IPS-18a (cell line): Measurements from ENCODE around the gene COX6A1.

Experiments
- H3K27ac ChIP-seq: one replicate; pipeline ENCODE4 v1.5.1; 2013; ENCODE audit warnings: low read length
- H3K27me3 ChIP-seq: one replicate; pipeline ENCODE4 v1.6.1; 2013; ENCODE audit warnings: mild to moderate bottlenecking, low read length; ENCODE audit not compliant: control insufficient read depth, insufficient read depth
- H3K36me3 ChIP-seq: one replicate; pipeline ENCODE4 v1.6.1; 2013; ENCODE audit warnings: low read depth, low read length; ENCODE audit not compliant: control insufficient read depth
- H3K4me1 ChIP-seq: one replicate; pipeline ENCODE4 v1.6.1; 2013; ENCODE audit warnings: low read depth, low read length; ENCODE audit not compliant: control insufficient read depth
- H3K4me3 ChIP-seq: one replicate; pipeline ENCODE4 v1.5.1; 2013; ENCODE audit warnings: low read length
- H3K9ac ChIP-seq: one replicate; pipeline ENCODE4 v1.6.1; 2013; ENCODE audit warnings: mild to moderate bottlenecking, low read length, moderate library complexity
- H3K9me3 ChIP-seq: one replicate; pipeline ENCODE4 v1.6.1; 2013; ENCODE audit warnings: low read depth, low read length; ENCODE audit not compliant: control insufficient read depth

The COX6A1 gene

DNA sequence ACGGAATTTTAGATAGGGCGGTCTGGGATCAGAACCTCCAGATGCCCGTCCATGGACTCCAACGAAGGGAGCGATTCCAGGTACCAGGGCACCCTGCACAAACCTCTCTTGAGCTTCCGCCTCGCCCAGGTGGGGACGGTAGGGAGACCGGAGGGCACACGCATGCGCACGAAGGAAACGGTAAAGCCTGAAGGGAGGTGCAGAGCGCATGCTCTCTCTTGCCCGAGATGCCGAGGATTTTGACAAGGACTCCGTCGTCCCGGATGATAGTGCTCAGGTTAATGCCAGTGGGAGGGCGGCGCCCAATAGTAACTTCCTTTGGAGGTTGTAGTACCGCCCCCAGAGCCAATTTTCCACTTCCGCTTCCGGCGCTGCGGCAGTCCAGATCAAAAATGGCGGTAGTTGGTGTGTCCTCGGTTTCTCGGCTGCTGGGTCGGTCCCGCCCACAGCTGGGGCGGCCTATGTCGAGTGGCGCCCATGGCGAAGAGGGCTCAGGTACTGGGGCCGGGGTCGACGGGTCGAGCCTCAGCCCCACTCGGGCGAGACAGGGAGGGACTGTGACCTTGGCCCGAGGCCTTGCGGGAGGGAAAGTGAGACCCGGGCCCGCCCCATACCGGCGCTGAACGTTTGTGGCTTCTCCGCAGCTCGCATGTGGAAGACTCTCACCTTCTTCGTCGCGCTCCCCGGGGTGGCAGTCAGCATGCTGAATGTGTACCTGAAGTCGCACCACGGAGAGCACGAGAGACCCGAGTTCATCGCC lies at the start of gene COX6A1:
Gene COX6A1 (plus strand): TSS at position 379 of the 760 bp plus-strand sequence. CDS start 14 bp downstream, at position 393.
- peak within 1 kb of the TSS; percentile 89 for H3K4me3 ChIP-seq
- peak within 1 kb of the TSS; percentile 69 for H3K9ac ChIP-seq
- H3K27ac ChIP-seq = peak within 1 kb of the TSS; percentile 13
- H3K9me3 ChIP-seq = no peaks in the 10 kb centered on the region
- H3K27me3 ChIP-seq = no peaks in the 10 kb centered on the region
- peaks cover 17% of the 10 kb centered on the region for H3K36me3 ChIP-seq
- H3K4me1 ChIP-seq = peaks cover 3% of the 10 kb centered on the region

- peak overlapping the region; percentile 81 for H3K27ac ChIP-seq
- no peaks in the 10 kb centered on the region for H3K36me3 ChIP-seq
- H3K9me3 ChIP-seq = no peaks in the 10 kb centered on the region
- peak overlapping the region; percentile 45 for H3K4me3 ChIP-seq
- H3K27me3 ChIP-seq = no peaks in the 10 kb centered on the region
- peaks cover 12% of the 10 kb centered on the region for H3K4me1 ChIP-seq
- H3K9ac ChIP-seq = peak overlapping the region; percentile 54
These were observed 49.0 kb upstream of the COX6A1 start for GRCh38 chr12:120388691-120389481.

DNA sequence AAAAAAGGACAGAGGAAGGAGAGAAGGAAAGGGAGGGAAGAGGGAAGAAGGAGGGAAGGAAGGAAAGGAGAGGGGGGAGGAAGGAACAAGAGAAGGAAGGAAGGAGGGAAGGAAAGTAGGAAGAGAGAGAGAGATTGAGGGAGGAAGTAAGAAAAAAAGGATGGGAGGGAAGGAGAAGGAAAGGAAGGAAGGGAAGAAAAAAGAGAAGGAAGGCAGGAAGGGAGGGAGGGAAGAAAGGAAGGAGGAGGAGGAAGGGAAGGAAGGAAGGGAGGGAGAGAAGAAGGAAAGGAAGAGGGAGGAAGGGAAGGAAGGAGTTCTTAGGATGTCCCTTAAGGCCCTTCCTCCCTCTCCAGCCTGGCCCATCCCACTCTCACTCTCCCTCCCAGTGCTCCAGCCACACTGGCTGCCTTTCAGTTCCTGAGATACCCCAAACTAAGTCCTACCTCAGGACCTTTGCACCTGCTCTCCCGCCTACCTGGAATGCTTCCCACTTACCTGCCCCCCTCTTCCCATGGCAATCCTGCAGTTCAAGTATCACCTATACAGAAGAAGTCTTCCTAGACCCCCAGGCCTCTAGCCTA lies 47.3 kb upstream of the COX6A1 start:
- Histone ChIP-seq H3K27ac (no peak overlapping the region), H3K9me3 (no peaks in the 10 kb centered on the region), H3K4me1 (peaks cover 16% of the 10 kb centered on the region), H3K9ac (no peak overlapping the region), H3K4me3 (no peak overlapping the region), H3K27me3 (no peaks in the 10 kb centered on the region), H3K36me3 (no peaks in the 10 kb centered on the region)

DNA sequence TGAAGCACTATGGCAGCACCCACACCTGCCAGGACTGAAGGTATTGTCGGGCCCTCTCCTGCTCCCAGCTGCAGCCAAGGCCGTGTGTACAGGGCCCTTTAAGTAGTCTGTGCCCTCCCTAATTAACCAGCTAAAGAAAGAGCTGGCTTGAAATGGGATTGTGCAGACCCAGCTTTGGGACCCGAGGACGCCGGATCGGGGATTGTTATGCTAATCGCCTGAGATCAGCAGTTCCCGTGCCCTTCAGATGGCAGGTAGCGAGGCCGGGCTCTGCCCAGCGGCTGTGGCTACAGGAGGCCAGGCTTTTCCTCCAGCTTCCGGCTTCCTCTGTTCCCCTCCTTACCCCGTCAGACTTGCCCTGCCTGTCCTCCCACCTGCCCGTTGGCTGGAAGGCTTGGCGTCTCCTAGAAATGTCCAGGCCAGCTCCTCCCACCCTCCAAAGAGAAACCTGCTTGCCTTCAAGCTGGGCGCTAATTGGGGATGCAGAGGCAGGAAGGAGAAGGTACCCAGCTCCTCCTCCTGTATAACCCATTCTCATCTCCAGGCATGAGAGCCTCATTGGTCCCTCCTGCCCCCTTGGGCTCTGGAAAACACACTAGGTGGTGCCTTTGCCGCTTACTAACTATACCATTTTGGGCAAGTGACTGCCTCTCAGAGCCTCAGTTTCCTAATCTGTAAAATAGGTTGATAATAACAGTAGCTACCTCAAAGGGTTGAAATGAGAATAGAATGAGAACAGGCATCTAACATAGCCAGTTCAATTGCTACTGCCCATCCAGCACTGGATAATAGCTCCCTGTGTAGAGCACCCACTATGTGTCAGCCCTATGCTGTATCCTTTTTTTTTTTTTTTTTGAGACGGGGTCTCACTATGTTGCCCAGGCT lies 43.2 kb upstream of the COX6A1 start:
- no peak overlapping the region for H3K9ac ChIP-seq
- no peaks in the 10 kb centered on the region for H3K27me3 ChIP-seq
- peaks cover 8% of the 10 kb centered on the region for H3K4me1 ChIP-seq
- no peak overlapping the region for H3K4me3 ChIP-seq
- H3K36me3 ChIP-seq = no peaks in the 10 kb centered on the region
- H3K27ac ChIP-seq = no peak overlapping the region
- no peaks in the 10 kb centered on the region for H3K9me3 ChIP-seq

DNA sequence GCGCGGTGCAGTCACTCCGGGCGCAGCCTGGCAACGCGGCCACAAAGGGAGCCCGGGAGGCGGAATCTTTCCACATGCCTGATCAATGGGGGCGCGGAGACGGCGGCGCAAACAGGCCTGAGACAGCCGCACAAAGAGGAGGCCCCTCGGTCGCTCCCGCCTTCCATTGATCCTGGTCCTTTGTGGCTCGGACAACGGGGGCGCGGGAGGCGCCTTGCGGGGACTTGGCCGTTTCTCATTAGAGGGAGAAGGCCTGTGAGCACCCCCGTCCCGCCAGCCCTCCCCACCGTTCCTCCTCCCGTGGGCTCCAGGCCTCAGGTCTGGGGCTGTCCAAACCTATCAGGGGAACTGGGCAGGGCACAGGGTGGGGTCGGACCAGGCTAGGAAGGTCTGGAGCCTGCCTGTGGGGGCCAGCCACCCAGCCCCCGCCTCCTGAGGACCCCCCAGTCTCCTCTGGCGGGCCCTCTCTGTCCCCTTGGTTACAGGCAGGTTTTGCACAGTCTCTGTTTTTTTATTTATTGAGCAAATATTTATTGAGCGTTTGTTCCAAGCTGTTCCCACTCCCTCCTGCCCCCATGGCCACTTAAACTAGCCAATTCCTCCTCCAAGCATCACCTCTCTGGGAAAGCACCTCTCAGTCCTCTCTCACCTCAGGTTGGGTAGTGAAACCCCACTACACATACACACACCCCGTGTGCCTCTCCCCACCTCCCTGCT lies 39.9 kb upstream of the COX6A1 start:
- H3K9ac ChIP-seq = no peak overlapping the region
- H3K4me3 ChIP-seq = no peak overlapping the region
- no peaks in the 10 kb centered on the region for H3K9me3 ChIP-seq
- no peaks in the 10 kb centered on the region for H3K36me3 ChIP-seq
- H3K27ac ChIP-seq = no peak overlapping the region
- no peaks in the 10 kb centered on the region for H3K27me3 ChIP-seq
- H3K4me1 ChIP-seq = peaks cover 16% of the 10 kb centered on the region

DNA sequence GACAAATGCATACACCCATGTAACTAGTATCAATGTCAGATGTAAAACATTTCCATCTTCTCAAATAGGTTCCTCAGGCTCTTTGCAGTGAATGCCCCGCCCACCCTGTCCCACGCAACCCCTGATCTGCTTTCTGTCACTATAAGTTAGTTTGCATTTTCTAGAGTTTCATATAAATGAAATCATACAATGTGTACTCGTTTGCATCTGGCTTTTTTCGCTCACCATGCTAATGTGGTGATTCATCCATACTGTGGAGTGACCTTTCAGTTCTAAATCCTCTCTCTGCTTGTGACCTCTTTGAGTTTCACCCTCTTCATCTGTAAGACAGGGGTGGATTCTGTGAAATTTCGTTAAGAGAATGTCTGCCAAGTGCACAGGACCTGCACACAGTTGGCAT lies 38.4 kb upstream of the COX6A1 start:
- Histone ChIP-seq H3K9me3 (no peaks in the 10 kb centered on the region), H3K36me3 (no peaks in the 10 kb centered on the region), H3K4me1 (peaks cover 11% of the 10 kb centered on the region)

GRCh38 chr12:120402217-120402616 lies 35.7 kb upstream of the COX6A1 start:
- no peak overlapping the region for H3K27ac ChIP-seq
- no peaks in the 10 kb centered on the region for H3K27me3 ChIP-seq
- H3K9ac ChIP-seq = no peak overlapping the region
- peaks cover 8% of the 10 kb centered on the region for H3K4me1 ChIP-seq
- no peak overlapping the region for H3K4me3 ChIP-seq
- H3K9me3 ChIP-seq = no peaks in the 10 kb centered on the region
- no peaks in the 10 kb centered on the region for H3K36me3 ChIP-seq

More for the DNA sequence above, 38.4 kb upstream of the COX6A1 start:
- Histone ChIP-seq H3K27me3 (no peaks in the 10 kb centered on the region), H3K27ac (no peak overlapping the region), H3K4me3 (no peak overlapping the region), H3K9ac (no peak overlapping the region)

- Histone ChIP-seq H3K4me1 (peaks cover 8% of the 10 kb centered on the region), H3K27me3 (no peaks in the 10 kb centered on the region), H3K9ac (no peak overlapping the region), H3K4me3 (no peak overlapping the region), H3K36me3 (no peaks in the 10 kb centered on the region), H3K27ac (no peak overlapping the region), H3K9me3 (no peaks in the 10 kb centered on the region)
These were observed 34.0 kb upstream of the COX6A1 start for GRCh38 chr12:120403869-120404268.

DNA sequence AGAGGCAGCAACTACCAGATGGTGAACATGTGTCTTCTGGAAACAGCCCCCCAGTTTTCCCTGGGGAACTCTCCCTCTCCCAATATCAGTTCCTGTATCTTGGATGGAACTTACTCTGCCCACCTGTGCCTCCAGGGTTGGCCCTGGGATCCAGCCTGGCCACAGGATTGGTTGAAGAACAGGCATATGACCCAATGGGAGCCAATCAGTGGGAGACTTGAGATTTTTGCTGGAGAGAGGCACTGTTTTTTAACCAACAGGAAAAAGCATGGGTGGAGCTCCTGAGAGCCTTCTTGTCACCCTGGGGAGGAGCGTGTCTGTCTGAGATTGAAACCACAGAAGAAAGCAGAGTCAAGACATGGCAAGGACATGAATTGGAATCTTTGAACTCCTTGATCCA lies 33.6 kb upstream of the COX6A1 start:
- H3K36me3 ChIP-seq = no peaks in the 10 kb centered on the region
- no peak overlapping the region for H3K4me3 ChIP-seq
- peaks cover 8% of the 10 kb centered on the region for H3K4me1 ChIP-seq
- H3K27ac ChIP-seq = no peak overlapping the region
- no peaks in the 10 kb centered on the region for H3K27me3 ChIP-seq
- no peaks in the 10 kb centered on the region for H3K9me3 ChIP-seq
- H3K9ac ChIP-seq = no peak overlapping the region

- no peaks in the 10 kb centered on the region for H3K36me3 ChIP-seq
- no peaks in the 10 kb centered on the region for H3K9me3 ChIP-seq
- no peak overlapping the region for H3K4me3 ChIP-seq
- peaks cover 8% of the 10 kb centered on the region for H3K4me1 ChIP-seq
- H3K27ac ChIP-seq = no peak overlapping the region
- no peak overlapping the region for H3K9ac ChIP-seq
- no peaks in the 10 kb centered on the region for H3K27me3 ChIP-seq
These were observed 31.8 kb upstream of the COX6A1 start for GRCh38 chr12:120406069-120406468.
